COLO668 (cell line): ENCODE measurements around the gene CD81.

Experiments used
- DNase-seq: peaks from one replicate; lab custom pipeline; 2025; ENCODE audit not compliant: unreplicated experiment; lab: John Stamatoyannopoulos, UW

CD81 gene

GRCh38 chr11:2375964-2376551 lies 1.1 kb upstream of the CD81 start:
- no peak for DNase-seq

DNA sequence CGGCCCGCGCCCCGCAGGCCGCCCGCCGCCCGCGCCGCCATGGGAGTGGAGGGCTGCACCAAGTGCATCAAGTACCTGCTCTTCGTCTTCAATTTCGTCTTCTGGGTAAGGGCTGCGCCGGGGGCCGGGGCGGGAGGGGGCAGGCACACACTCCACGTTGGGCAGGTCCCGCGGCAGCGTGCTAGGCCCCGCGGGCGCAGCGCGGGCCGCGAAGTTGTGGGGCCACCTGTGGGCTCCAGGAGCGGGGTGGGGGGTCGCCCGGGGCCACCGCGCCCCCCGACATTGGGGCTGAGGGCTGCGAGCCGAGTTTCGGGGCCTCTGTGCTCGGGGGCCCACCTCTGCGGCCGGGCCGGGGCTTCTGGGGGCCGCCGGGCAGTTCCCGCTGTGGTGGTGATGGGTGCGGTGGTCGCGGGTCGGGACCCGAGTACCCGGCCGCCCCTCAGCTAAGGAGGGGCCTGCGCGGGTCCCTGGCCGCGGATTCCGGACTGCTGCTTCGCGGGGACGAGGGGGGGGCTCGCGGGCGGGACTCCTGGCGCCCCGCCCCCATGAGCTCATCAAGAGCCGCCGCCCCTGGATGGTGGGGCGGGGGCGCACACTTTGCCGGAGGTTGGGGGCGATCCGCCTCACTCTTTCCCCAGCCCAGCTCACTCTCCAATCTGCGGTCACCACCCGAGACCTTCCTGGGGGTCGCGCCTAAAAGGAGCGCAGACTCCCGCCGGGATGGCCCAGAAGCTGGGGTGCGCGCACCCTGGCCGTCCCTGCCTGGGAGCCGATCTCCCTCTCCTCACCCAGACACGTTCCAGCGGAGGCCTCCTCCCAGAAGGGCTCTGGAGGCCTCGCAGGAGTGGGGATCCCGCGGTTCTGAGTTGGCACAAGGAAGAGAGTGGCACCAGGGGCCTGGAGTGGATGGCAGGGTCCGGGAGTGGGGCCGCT lies 667 bp downstream of the CD81 start:
- no peak for DNase-seq

GRCh38 chr11:2378527-2379210 lies 1.6 kb downstream of the CD81 start:
- DNase-seq = no peak

DNA sequence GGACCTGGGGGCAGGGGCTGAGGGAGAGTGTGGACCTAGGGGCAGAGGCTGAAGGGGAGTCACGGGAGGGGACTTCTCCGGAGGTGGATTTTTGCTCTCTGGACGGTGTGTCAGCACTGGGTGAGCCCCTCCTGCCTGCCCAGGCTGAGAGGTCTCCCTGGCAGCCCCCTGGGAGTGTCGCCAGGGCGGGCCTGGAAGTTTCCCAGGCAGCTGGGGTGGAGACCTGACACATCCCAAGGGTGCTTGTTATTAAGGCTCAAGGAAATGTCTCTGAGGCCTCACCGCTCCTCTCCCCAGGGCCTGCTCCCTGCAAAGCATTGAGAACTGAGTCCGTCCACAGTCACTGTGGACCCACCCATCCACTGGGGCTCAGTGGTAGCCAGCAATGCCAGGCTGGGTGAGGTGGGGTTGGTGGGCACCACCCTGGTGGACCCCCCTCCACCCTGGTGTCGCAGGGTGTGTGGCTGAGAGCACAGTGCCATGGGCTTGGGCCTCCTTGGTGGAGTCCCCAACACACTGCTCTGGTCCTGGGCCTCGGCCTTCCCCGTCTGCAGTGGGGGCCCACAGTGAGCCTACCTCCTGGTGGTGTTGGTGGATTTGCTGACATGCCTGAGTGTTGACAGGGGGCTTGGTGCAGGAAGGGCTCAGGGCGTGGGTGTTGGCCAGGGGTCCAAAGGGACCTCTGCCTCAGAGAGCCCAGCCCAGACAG lies 2.5 kb downstream of the CD81 start:
- no peak for DNase-seq

GRCh38 chr11:2380396-2380795 lies 3.3 kb downstream of the CD81 start:
- no peak for DNase-seq

DNA sequence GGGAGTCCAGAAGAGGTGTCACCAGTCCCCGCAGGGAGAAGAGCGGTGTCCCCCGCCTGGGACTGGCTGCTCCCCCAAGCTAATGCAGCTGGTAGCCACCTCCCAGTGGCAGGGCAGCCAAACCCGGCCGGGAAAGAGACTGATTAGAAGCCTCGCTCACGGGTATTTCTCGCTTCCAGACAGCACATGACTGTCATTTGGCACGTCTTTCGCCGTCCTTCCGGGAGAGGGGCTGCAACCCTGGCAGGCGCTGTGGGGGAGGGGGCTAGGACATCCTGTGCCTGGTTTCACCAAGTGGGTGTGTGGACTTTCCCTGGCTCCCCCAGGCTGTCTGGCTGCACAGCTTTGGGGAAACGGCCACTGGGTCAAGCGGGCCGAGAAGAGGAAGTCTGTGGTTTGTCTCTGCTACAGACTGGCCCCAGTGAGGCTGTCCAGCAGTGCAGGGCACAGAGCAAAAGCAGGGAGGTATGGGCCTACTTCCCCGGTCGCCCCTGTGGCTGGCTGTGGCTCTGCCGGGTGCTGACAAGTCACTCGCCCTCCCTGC lies 3.8 kb downstream of the CD81 start:
- no peak for DNase-seq

GRCh38 chr11:2381494-2382128 lies 4.5 kb downstream of the CD81 start:
- DNase-seq = no peak

GRCh38 chr11:2382129-2382517 lies 5.0 kb downstream of the CD81 start:
- no peak for DNase-seq

DNA sequence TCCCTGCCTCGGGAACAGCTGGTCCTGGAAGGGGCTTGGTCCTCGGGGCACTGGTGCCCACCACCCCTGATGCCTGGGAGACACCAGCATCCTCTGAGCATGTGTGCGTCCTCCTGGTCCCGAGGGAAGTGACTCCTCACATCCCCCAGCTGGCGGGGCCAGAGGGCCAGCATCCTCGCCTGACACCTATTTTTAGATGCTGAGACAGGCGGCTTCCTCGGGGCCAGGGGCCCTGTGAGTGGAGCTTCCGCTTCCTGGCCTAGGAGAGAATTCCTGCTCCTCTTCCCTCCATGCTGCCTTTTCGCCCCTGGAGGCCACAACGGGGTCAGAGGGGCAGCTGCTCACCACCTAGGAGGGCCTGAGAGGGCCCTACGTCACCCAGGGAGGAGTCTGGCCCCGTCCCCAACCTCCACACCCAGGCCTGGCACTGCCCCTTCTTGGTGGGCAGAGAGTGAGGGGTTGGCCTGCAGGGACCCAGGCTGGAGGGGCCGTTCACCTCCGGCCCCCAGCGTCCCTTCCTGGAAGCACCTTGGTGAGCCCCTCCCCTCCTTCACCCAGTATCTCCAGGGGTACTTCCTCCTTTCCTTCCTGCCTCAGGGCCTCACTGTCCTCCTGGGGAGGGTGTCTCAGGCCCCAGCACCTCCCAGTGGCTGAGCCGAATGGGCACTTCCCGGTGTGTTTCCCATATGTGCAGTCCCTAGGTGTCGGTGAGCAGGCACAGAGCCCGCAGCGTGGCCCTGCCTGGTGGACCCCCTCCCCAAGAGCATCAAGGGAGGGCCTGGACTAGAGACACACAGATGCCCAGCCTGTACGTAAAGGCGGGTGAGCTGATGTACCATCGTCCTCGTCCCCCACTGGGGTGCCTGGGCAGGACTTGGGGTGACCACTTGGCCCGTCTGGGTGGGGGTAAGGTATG lies 6.1 kb downstream of the CD81 start:
- no peak for DNase-seq

GRCh38 chr11:2383852-2384804 lies 7.0 kb downstream of the CD81 start:
- DNase-seq = no peak

DNA sequence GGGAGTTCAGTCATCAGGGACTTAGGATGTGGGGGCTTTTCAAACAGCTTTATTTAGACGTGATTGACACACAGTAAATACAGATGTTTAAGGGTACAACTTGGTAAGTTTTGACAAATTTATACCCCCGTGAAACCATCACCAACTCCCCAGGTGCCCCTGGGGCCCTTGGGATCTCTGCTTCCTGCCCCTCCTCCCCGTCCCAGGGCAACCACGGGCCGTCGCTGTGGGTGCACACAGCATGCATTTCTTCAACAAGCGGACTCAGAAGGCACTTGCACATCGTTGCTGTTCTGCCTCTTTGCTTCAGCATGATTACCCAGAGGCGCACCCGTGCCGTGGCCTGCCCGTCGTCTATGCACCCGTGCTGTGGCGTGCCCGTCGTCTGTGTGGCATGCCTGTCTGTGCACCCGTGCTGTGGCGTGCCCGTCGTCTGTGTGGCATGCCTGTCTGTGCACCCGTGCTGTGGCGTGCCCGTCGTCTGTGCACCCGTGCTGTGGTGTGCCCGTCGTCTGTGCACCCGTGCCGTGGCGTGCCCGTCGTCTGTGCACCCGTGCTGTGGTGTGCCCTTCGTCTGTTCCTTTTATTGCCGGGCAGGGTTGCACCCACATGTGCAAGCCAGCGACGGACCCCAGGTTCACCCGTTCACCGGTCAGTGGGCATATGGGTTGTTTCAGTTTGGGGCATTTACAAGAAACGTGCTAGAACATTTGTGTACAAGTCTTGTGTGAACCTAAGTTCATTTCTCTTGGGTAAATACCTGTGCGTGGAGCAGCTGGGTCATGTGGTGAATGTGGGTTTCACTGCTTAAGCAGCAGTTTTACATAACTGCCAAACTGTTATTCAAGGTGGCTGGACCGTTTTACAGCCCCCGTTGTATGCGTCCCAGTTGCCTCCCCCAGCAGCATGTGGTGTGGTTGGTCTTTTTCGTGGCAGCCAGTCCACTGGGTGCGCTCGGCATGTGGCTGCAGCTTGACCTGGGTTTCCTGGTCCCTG lies 8.3 kb downstream of the CD81 start:
- DNase-seq = no peak

GRCh38 chr11:2386591-2386990 lies 9.5 kb downstream of the CD81 start:
- DNase-seq = no peak

DNA sequence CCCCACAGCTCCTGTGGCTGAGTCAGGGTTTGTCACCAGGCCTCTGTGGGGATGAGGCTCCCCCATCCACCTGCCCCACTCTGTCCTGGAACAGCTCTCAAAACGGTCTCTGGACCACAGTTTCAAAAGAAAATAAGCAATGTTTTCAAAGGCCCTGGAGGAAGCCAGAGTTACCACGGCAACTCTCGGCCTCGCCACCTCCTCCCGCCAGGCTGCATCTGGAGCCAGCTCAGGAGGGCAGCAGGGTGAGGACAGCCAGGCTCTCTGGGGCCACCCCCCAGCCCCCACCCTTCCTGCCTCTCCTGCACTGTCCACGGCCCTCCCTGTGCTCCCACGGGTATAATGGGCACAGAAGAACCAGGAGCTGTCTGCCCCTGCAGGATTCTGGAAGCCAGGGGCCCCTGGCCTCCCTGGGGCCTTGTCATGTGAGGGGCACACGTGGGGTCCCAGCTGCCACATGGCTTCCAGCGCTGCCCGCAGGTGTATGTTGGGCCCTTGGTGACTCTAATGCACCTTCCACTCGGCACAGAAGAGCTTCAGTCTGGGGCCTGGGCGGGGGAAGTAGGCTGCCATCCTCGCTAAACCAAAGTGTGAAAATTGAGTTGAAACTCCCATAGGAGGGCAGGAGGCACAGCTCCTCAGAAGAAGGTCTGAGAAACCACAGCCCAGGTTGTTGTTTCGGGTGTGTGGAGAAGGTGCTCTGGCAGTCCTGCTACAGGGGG lies 10.3 kb downstream of the CD81 start:
- DNase-seq = no peak

DNA sequence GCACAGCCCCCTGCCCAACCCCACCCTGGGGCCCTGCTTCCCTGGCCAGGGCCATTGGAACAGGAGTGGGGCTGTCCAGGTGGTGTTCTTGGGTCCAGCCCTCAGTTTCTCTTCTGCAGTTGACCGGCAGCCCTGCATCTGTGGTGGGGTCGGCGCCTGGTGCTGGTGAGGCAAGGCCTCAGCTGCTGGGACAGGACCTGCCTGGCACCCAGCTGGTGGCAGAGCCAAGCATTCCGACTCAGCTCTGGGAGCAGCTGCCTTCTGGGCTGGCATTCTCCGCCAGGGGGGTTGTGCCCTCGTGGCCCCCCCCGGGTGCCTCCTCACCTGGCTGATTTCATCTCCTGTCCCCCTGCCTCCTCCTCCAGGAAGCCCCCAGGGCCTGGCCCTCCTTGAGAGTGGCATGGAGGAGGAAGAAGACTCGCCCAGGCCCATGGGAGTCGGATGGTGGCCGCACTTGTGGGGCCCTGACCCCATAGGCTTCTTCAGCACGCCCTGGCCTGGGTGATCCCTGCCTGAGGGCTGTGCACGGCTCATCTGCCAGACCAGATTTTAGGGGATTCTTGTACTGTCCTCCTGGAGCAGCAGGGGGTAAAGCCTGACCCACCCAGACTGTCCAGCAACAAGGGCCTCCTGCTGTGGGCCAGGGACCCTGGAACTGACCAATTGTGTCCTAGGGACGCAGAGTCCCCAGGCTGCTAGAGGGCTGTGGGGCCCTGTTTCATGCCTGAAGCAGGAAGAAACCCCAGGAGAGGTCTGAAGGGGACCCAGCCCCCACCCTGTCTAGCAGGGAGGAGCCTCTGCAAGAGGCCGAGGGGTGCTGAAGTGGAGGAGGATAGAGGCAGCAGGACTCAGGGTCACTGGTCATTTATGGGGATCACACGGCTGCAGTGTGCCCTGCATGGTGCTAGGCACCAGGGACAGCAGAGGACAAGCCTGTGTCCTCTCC lies 11.6 kb downstream of the CD81 start:
- DNase-seq = no peak

DNA sequence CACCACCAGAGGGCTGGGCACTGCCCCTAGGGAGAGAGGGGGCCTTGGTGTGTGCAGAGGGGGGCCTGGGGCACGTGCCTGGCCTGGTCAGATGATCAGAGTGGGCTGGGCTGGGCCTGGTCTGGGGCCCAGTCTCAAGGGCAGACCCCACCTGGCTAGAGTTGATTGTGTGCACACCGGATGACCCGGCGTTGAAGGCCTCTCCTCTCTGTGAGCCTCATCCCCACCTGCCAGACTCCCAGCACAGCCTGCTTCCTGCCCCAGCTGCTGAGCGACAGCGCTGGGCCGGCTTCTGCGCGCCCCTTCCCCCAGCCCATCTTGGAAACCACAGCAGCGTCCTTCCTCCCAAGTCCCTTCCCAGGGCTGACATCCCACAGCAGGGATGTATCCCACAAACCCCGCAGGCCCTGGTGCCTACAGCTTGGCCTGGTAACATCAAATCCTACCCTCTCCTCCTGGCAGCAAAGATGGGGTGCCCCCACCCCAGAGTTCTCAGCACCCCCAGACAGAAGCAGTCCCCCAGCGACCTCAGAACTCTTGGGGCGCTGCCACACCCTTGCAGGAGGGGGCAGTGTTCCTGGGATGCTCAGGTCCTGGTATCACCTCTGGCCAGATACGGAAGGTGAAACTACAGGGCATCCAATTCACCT lies 12.4 kb downstream of the CD81 start:
- DNase-seq = no peak
